Thoracic aorta (tissue), 2 donors: ENCODE measurements around the gene RASA3. TPM values are rescaled to one million over a fixed set of nuclear protein-coding genes. Genes with fewer than 3 reads are reported as not detected.

ENCODE experiments used
- ATAC-seq: fragments of 150-250 bp; one replicate; pipeline ENCODE4 v1.8.0; 2017; ENCODE audit warnings: low read depth; ENCODE audit not compliant: insufficient number of reproducible peaks, low FRiP score
- DNase-seq: peaks from one replicate; pipeline ENCODE4 v3.0.0-alpha.2; 2020; ENCODE audit warnings: low spot score
- H3K27ac ChIP-seq, 2 donors: fragments of 200-600 bp; sonication (generic); 1 replicate in 1 of 2; 2 replicates in 1 of 2; pipeline ENCODE4 v1.5.1; 2016; ENCODE audit warnings: mild to moderate bottlenecking in 2 of 2, moderate library complexity in 2 of 2
- H3K27me3 ChIP-seq: fragments of 200-600 bp; sonication (generic); replicated peaks from 2 replicates; pipeline ENCODE4 v1.6.0; 2016; ENCODE audit warnings: mild to moderate bottlenecking; ENCODE audit not compliant: insufficient read depth
- H3K36me3 ChIP-seq: fragments of 200-600 bp; sonication (generic); one replicate; pipeline ENCODE4 v1.5.1; 2016
- H3K4me1 ChIP-seq, 2 donors: fragments of 200-600 bp; sonication (generic); 1 replicate in 1 of 2; 2 replicates in 1 of 2; pipeline versions ENCODE4 v1.5.1 to v1.6.0; 2016; ENCODE audit warnings: low read depth in 2 of 2, mild to moderate bottlenecking in 1 of 2; ENCODE audit not compliant: control insufficient read depth in 1 of 2
- H3K4me3 ChIP-seq: fragments of 200-600 bp; sonication (generic); 2 replicates; pipeline ENCODE4 v1.5.1; 2016; ENCODE audit warnings: mild to moderate bottlenecking
- H3K9me3 ChIP-seq: fragments of 200-600 bp; sonication (generic); 2 replicates; pipeline ENCODE4 v1.5.1; 2016
- CTCF ChIP-seq: fragments of 200-600 bp; sonication (generic); IDR thresholded peaks from one replicate; pipeline ENCODE4 v1.5.1; 2019; ENCODE audit warnings: antibody characterized with exemption
- total RNA-seq, 2 donors: library from RNA; depleted of rRNA; stranded (reverse); fragments of >200 nt; gene quantifications; one replicate each; pipeline versions ENCODE4 v1.1.0 to v1.2.3, GENCODE V29; 2016

Gene RASA3
- total RNA-seq, 2 donors from 2014 or later: 38.9 to 48.6 TPM

GRCh38 chr13:114068656-114069318, 63.6 kb downstream of the RASA3 start:
- Histone ChIP-seq H3K4me3 (peak overlapping the region; percentile 48), H3K27ac (peak overlapping the region; percentile 77 to 95), H3K4me1 (peaks cover 50 to 55% of the 10 kb centered on the region in 2 donors), H3K36me3 (no peaks in the 10 kb centered on the region), H3K9me3 (no peaks in the 10 kb centered on the region), H3K27me3 (no peaks in the 10 kb centered on the region)
- ATAC-seq (no peak), DNase-seq (no peak)
- no peak for TF ChIP-seq CTCF

GRCh38 chr13:114067886-114068651, 64.4 kb downstream of the RASA3 start:
- no peaks in the 10 kb centered on the region for H3K9me3 ChIP-seq
- no peaks in the 10 kb centered on the region for H3K36me3 ChIP-seq
- DNase-seq (no peak), ATAC-seq (no peak)
- no peak for TF ChIP-seq CTCF
- H3K4me1 ChIP-seq: peaks cover 53 to 60% of the 10 kb centered on the region in 2 donors
- no peaks in the 10 kb centered on the region for H3K27me3 ChIP-seq
- H3K27ac ChIP-seq: peak overlapping the region; percentile 95 to 98
- H3K4me3 ChIP-seq: peak overlapping the region; percentile 5

GRCh38 chr13:114067381-114067885, 65.0 kb downstream of the RASA3 start:
- TF ChIP-seq CTCF: no peak
- no peaks in the 10 kb centered on the region for H3K36me3 ChIP-seq
- no peaks in the 10 kb centered on the region for H3K9me3 ChIP-seq
- H3K4me1 ChIP-seq: peaks cover 60 to 66% of the 10 kb centered on the region in 2 donors
- ATAC-seq: no peak
- DNase-seq: no peak
- no peaks in the 10 kb centered on the region for H3K27me3 ChIP-seq
- peak overlapping the region; percentile 5 for H3K4me3 ChIP-seq
- H3K27ac ChIP-seq: peak overlapping the region; percentile 95 to 98

- DNase-seq (no peak), ATAC-seq (no peak)
- H3K27ac ChIP-seq: peak overlapping the region; percentile 95 to 98
- H3K27me3 ChIP-seq: no peaks in the 10 kb centered on the region
- H3K4me1 ChIP-seq: peaks cover 62 to 70% of the 10 kb centered on the region in 2 donors
- H3K9me3 ChIP-seq: no peaks in the 10 kb centered on the region
- H3K36me3 ChIP-seq: no peaks in the 10 kb centered on the region
- peak overlapping the region; percentile 5 for H3K4me3 ChIP-seq
- no peak for TF ChIP-seq CTCF
Observed at GRCh38 chr13:114066956-114067355, 65.5 kb downstream of the RASA3 start.
